ENCODE results near the gene PHF2.

PHF2 gene

DNA sequence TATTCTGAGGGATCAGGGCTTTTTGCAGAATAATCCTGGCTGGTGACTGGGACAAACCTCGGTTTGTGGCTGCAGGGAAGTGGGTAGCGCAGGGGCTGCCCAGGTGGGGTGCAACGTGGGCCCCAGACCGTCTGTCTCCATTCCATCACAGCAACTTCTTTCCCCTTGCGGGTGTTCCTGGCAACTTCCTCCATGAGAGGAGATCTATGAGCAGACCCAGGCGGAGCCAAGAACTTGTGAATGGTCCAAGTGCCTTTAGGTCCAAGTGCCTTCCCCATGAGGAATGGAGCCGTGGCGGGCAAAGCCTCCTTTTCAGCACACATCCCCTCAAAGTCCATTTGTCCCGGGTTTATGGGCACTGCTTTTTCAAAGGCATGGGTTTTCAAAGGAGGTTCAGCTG is 136.5 kb downstream of the PHF2 start:
- no peak overlapping the region for H2BK12ac ChIP-seq (ENCODE audit: low read length)
- H2AFZ ChIP-seq (ENCODE audit: low read length): no peak overlapping the region
- H4K91ac ChIP-seq (ENCODE audit: low read depth, low read length, poor library complexity): no peak overlapping the region
- no peak overlapping the region for H2BK5ac ChIP-seq (ENCODE audit: low read length)
- no peak overlapping the region for H2BK15ac ChIP-seq (ENCODE audit: low read length)
- no peak overlapping the region for H3K14ac ChIP-seq (ENCODE audit: low read length)
- no peak overlapping the region for H3K4me3 ChIP-seq (ENCODE audit: low read length in 2 of 2)
- no peaks in the 10 kb centered on the region for H3K36me3 ChIP-seq (replicated peaks in 1 of 2; ENCODE audit: control insufficient read depth in 2 of 2, insufficient read depth in 2 of 2, low read length in 2 of 2)
- no peaks in the 10 kb centered on the region for H3K79me1 ChIP-seq (ENCODE audit: low read depth, low read length)
- no peak overlapping the region for H3K27ac ChIP-seq (replicated peaks; ENCODE audit: low read length)
- no peak overlapping the region for H2AK5ac ChIP-seq (ENCODE audit: low read depth, low read length)
- no peak overlapping the region for H3K23ac ChIP-seq (ENCODE audit: low read depth, low read length, poor library complexity)
- no peak overlapping the region for H3K4me2 ChIP-seq (ENCODE audit: insufficient read depth, low read length, poor library complexity, severe bottlenecking)
- H3K9me3 ChIP-seq (replicated peaks in 1 of 2; ENCODE audit: control insufficient read depth in 2 of 2, insufficient read depth in 1 of 2, low read depth in 1 of 2, low read length in 2 of 2): no peaks in the 10 kb centered on the region
- no peaks in the 10 kb centered on the region for H3K4me1 ChIP-seq (ENCODE audit: control insufficient read depth in 2 of 2, insufficient read depth in 1 of 2, low read depth in 1 of 2, low read length in 2 of 2)
- no peak overlapping the region for H3K9ac ChIP-seq (ENCODE audit: low read depth, low read length, poor library complexity)
- peaks cover 0 to 3% (median 0%) of the 10 kb centered on the region in 3 experiments for H3K27me3 ChIP-seq (ENCODE audit: control insufficient read depth in 3 of 3, insufficient read depth in 3 of 3, low read depth in 1 of 3, low read length in 3 of 3)
- DNase-seq (ENCODE audit: low spot score): no peak
- WGBS, 2 donors (ENCODE audit: extremely low coverage in 2 of 2, insufficient read length in 2 of 2, insufficient replicate concordance in 1 of 2): no CpG with 5 or more reads among the region's 9 CpGs
- no peak overlapping the region for H4K8ac ChIP-seq (ENCODE audit: low read depth, low read length)
- no peak overlapping the region for H3K4ac ChIP-seq (ENCODE audit: low read length)
- H3K18ac ChIP-seq (ENCODE audit: low read length): no peak overlapping the region
- H2BK120ac ChIP-seq (ENCODE audit: low read depth, low read length): no peak overlapping the region

DNA sequence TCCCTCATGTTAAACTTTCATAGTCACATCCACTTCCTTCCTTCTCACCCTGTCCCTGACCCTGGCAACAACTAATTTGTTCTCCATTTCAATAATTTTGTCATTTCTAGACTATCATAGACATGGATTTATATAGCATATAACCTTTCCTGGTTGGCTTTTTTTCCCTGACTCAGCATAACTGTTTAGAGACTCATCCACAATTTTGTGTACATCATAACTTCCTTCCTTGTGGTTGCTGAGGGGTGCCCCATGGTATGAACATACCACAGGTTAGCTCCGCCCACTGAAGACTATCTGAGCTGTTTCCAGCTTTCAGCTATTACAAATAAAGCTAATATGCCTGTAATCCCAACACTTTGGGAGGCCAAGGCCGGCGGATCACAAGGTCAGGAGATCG is 137.3 kb downstream of the PHF2 start:
- Histone ChIP-seq H2BK120ac (ENCODE audit: low read depth, low read length) (no peak overlapping the region), H2BK12ac (ENCODE audit: low read length) (no peak overlapping the region), H3K23ac (ENCODE audit: low read depth, low read length, poor library complexity) (no peak overlapping the region), H3K36me3 (replicated peaks in 1 of 2; ENCODE audit: control insufficient read depth in 2 of 2, insufficient read depth in 2 of 2, low read length in 2 of 2) (no peaks in the 10 kb centered on the region), H2BK15ac (ENCODE audit: low read length) (no peak overlapping the region), H3K27me3 (ENCODE audit: control insufficient read depth in 3 of 3, insufficient read depth in 3 of 3, low read depth in 1 of 3, low read length in 3 of 3) (peaks cover 0 to 3% (median 0%) of the 10 kb centered on the region in 3 experiments), H3K4ac (ENCODE audit: low read length) (no peak overlapping the region), H2AK5ac (ENCODE audit: low read depth, low read length) (no peak overlapping the region), H2BK5ac (ENCODE audit: low read length) (no peak overlapping the region), H3K4me3 (ENCODE audit: low read length in 2 of 2) (no peak overlapping the region), H3K4me2 (ENCODE audit: insufficient read depth, low read length, poor library complexity, severe bottlenecking) (no peak overlapping the region), H4K8ac (ENCODE audit: low read depth, low read length) (no peak overlapping the region), H3K9me3 (replicated peaks in 1 of 2; ENCODE audit: control insufficient read depth in 2 of 2, insufficient read depth in 1 of 2, low read depth in 1 of 2, low read length in 2 of 2) (peaks cover 0 to 1% of the 10 kb centered on the region in 2 donors), H3K4me1 (ENCODE audit: control insufficient read depth in 2 of 2, insufficient read depth in 1 of 2, low read depth in 1 of 2, low read length in 2 of 2) (no peaks in the 10 kb centered on the region), H3K27ac (replicated peaks; ENCODE audit: low read length) (no peak overlapping the region), H3K79me1 (ENCODE audit: low read depth, low read length) (no peaks in the 10 kb centered on the region), H4K91ac (ENCODE audit: low read depth, low read length, poor library complexity) (no peak overlapping the region), H2AFZ (ENCODE audit: low read length) (no peak overlapping the region), H3K14ac (ENCODE audit: low read length) (no peak overlapping the region), H3K9ac (ENCODE audit: low read depth, low read length, poor library complexity) (no peak overlapping the region), H3K18ac (ENCODE audit: low read length) (no peak overlapping the region)
- WGBS, 2 donors (ENCODE audit: extremely low coverage in 2 of 2, insufficient read length in 2 of 2, insufficient replicate concordance in 1 of 2): no CpG with 5 or more reads among the region's 4 CpGs
- DNase-seq (ENCODE audit: low spot score): no peak

DNA sequence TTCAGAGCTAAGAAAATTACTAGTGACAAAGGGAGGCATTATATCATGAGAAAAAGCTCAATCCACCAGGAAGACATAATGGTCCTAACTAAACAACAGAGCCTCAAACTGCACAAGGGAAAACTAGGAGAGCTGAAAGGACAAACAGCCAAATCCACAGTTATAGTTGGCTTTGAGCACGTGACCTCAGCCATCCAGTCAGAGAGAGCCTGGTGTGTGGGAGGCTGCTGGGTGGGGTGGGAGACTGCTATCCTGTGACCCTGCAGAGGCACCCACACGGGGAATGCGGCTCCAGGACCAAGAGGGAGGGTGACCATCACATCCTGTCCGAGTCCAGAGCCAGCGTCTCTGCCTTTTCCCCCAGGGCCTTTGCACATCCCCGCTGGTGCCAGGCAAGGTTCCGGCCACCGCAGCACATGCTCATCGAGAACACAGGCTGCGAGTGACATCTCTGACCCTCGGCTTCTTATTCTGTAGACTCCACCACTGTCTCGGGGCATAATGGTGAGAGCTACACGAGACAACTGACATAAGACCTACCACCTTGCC is 145.1 kb downstream of the PHF2 start:
- no peak overlapping the region for H2BK15ac ChIP-seq (ENCODE audit: low read length)
- H3K79me1 ChIP-seq (ENCODE audit: low read depth, low read length): no peaks in the 10 kb centered on the region
- H2AK5ac ChIP-seq (ENCODE audit: low read depth, low read length): no peak overlapping the region
- peak overlapping the region in 1 of 2 donors; percentile 17 for H3K4me3 ChIP-seq (ENCODE audit: low read length in 2 of 2)
- no peak overlapping the region for H3K14ac ChIP-seq (ENCODE audit: low read length)
- H2BK5ac ChIP-seq (ENCODE audit: low read length): no peak overlapping the region
- no peak overlapping the region for H3K9ac ChIP-seq (ENCODE audit: low read depth, low read length, poor library complexity)
- no peak overlapping the region for H2BK120ac ChIP-seq (ENCODE audit: low read depth, low read length)
- no peak overlapping the region for H4K8ac ChIP-seq (ENCODE audit: low read depth, low read length)
- H3K27ac ChIP-seq (replicated peaks; ENCODE audit: low read length): no peak overlapping the region
- no peaks in the 10 kb centered on the region for H3K36me3 ChIP-seq (replicated peaks in 1 of 2; ENCODE audit: control insufficient read depth in 2 of 2, insufficient read depth in 2 of 2, low read length in 2 of 2)
- no CpG with 5 or more reads among the region's 13 CpGs for WGBS, 2 donors (ENCODE audit: extremely low coverage in 2 of 2, insufficient read length in 2 of 2, insufficient replicate concordance in 1 of 2)
- H2AFZ ChIP-seq (ENCODE audit: low read length): no peak overlapping the region
- H3K4me1 ChIP-seq (ENCODE audit: control insufficient read depth in 2 of 2, insufficient read depth in 1 of 2, low read depth in 1 of 2, low read length in 2 of 2): no peaks in the 10 kb centered on the region
- no peak overlapping the region for H3K4ac ChIP-seq (ENCODE audit: low read length)
- H3K18ac ChIP-seq (ENCODE audit: low read length): no peak overlapping the region
- peaks cover 0 to 8% (median 0%) of the 10 kb centered on the region in 3 experiments for H3K27me3 ChIP-seq (ENCODE audit: control insufficient read depth in 3 of 3, insufficient read depth in 3 of 3, low read depth in 1 of 3, low read length in 3 of 3)
- no peak overlapping the region for H4K91ac ChIP-seq (ENCODE audit: low read depth, low read length, poor library complexity)
- H3K9me3 ChIP-seq (replicated peaks in 1 of 2; ENCODE audit: control insufficient read depth in 2 of 2, insufficient read depth in 1 of 2, low read depth in 1 of 2, low read length in 2 of 2): peaks cover 0 to 3% of the 10 kb centered on the region in 2 donors
- H3K4me2 ChIP-seq (ENCODE audit: insufficient read depth, low read length, poor library complexity, severe bottlenecking): no peak overlapping the region
- no peak overlapping the region for H2BK12ac ChIP-seq (ENCODE audit: low read length)
- no peak for DNase-seq (ENCODE audit: low spot score)
- no peak overlapping the region for H3K23ac ChIP-seq (ENCODE audit: low read depth, low read length, poor library complexity)

DNA sequence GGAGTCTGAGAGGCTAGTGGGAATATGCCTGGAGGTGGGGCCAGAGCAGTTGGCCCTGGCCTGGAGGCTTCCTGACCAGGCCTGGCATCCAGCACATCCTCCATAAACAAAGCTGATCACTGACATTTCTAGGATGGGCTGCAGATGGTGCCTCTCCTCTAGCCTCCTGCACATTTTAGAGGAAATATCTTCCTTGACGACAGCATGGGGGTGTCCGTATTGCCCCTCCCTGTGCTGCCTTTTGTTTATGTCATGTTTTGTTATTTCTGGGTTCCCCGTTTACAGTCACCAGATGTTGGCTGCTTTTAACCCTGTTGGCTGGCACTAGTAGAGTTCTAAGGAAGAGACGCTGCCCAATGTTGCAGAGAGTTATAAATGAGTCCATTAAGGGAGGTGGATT is 148.5 kb downstream of the PHF2 start:
- Histone ChIP-seq H4K91ac (ENCODE audit: low read depth, low read length, poor library complexity) (no peak overlapping the region), H3K79me1 (ENCODE audit: low read depth, low read length) (no peaks in the 10 kb centered on the region), H3K4me3 (ENCODE audit: low read length in 2 of 2) (no peak overlapping the region), H2BK5ac (ENCODE audit: low read length) (no peak overlapping the region), H3K27ac (replicated peaks; ENCODE audit: low read length) (no peak overlapping the region), H3K23ac (ENCODE audit: low read depth, low read length, poor library complexity) (no peak overlapping the region), H3K18ac (ENCODE audit: low read length) (no peak overlapping the region), H3K9ac (ENCODE audit: low read depth, low read length, poor library complexity) (no peak overlapping the region), H2AK5ac (ENCODE audit: low read depth, low read length) (no peak overlapping the region), H3K14ac (ENCODE audit: low read length) (no peak overlapping the region), H3K4me1 (ENCODE audit: control insufficient read depth in 2 of 2, insufficient read depth in 1 of 2, low read depth in 1 of 2, low read length in 2 of 2) (no peaks in the 10 kb centered on the region), H3K36me3 (replicated peaks in 1 of 2; ENCODE audit: control insufficient read depth in 2 of 2, insufficient read depth in 2 of 2, low read length in 2 of 2) (no peaks in the 10 kb centered on the region), H3K4ac (ENCODE audit: low read length) (no peak overlapping the region), H3K9me3 (replicated peaks in 1 of 2; ENCODE audit: control insufficient read depth in 2 of 2, insufficient read depth in 1 of 2, low read depth in 1 of 2, low read length in 2 of 2) (peaks cover 0 to 2% of the 10 kb centered on the region in 2 donors), H2AFZ (ENCODE audit: low read length) (no peak overlapping the region), H2BK12ac (ENCODE audit: low read length) (no peak overlapping the region), H3K4me2 (ENCODE audit: insufficient read depth, low read length, poor library complexity, severe bottlenecking) (no peak overlapping the region), H3K27me3 (ENCODE audit: control insufficient read depth in 3 of 3, insufficient read depth in 3 of 3, low read depth in 1 of 3, low read length in 3 of 3) (peaks cover 0 to 4% (median 0%) of the 10 kb centered on the region in 3 experiments), H4K8ac (ENCODE audit: low read depth, low read length) (no peak overlapping the region), H2BK15ac (ENCODE audit: low read length) (no peak overlapping the region), H2BK120ac (ENCODE audit: low read depth, low read length) (no peak overlapping the region)
- DNase-seq (ENCODE audit: low spot score): no peak
- WGBS, 2 donors (ENCODE audit: extremely low coverage in 2 of 2, insufficient read length in 2 of 2, insufficient replicate concordance in 1 of 2): no CpG with 5 or more reads among the region's 4 CpGs
